Measurements from ENCODE around the gene OBSL1.

DNA sequence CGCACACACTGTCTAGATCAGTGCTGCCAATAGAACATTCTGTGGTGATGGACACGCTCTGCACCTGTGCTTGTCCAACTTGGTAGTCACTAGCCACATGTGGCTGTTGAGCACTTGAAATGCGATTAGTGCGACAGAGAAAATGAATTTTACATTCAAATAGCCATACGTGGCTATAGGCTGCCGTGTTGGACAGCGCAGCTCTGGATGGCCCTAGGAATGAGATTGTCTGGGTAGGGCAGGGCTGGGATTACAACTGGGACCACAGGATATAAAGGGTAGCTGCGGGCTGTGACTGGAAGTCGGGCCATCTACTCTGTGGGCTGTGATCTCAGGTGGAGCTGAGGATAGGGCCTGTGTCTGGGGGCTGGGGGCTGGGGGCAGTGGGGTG, 51.8 kb downstream of the OBSL1 start:
- TF ChIP-seq, protein P1, sequence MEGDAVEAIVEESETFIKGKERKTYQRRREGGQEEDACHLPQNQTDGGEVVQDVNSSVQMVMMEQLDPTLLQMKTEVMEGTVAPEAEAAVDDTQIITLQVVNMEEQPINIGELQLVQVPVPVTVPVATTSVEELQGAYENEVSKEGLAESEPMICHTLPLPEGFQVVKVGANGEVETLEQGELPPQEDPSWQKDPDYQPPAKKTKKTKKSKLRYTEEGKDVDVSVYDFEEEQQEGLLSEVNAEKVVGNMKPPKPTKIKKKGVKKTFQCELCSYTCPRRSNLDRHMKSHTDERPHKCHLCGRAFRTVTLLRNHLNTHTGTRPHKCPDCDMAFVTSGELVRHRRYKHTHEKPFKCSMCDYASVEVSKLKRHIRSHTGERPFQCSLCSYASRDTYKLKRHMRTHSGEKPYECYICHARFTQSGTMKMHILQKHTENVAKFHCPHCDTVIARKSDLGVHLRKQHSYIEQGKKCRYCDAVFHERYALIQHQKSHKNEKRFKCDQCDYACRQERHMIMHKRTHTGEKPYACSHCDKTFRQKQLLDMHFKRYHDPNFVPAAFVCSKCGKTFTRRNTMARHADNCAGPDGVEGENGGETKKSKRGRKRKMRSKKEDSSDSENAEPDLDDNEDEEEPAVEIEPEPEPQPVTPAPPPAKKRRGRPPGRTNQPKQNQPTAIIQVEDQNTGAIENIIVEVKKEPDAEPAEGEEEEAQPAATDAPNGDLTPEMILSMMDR (IDR thresholded peaks at IDR 0.05 in 4 of 5, conservative IDR thresholded peaks at IDR 0.05 in 1 of 5): no peak
- no peak for TF ChIP-seq POLR2A (IDR thresholded peaks at IDR 0.05)

All from gastrocnemius medialis (tissue), 4 donors.